ENCODE data around the gene CNNM3.

DNA sequence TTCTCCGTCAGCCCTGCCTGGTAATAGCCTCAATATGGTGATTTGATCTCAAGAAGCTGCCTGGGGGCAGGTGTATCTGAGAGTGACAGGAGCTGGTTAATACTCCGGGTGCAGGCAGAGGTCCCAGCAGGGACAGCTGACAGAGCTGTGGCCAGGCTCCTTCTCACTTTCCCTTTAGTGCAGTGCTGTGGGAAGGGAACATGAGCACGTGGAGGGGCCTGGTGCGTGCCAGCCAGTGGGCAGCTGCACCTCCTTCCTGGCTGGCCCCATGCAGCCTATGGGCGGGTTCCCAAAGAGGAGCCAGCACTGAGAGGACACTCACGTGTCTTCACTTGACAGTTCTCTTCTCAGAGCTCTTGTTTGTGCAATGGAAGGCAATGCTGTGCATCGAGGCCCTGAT, 46.3 kb upstream of the CNNM3 start:
- TF ChIP-seq POLR2A (IDR thresholded peaks at IDR 0.05), result no peak
- no peak for TF ChIP-seq CTCF (IDR thresholded peaks at IDR 0.05)
